ENCODE results near the gene MOCS3.

Gene MOCS3, protein sequence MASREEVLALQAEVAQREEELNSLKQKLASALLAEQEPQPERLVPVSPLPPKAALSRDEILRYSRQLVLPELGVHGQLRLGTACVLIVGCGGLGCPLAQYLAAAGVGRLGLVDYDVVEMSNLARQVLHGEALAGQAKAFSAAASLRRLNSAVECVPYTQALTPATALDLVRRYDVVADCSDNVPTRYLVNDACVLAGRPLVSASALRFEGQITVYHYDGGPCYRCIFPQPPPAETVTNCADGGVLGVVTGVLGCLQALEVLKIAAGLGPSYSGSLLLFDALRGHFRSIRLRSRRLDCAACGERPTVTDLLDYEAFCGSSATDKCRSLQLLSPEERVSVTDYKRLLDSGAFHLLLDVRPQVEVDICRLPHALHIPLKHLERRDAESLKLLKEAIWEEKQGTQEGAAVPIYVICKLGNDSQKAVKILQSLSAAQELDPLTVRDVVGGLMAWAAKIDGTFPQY

DNA sequence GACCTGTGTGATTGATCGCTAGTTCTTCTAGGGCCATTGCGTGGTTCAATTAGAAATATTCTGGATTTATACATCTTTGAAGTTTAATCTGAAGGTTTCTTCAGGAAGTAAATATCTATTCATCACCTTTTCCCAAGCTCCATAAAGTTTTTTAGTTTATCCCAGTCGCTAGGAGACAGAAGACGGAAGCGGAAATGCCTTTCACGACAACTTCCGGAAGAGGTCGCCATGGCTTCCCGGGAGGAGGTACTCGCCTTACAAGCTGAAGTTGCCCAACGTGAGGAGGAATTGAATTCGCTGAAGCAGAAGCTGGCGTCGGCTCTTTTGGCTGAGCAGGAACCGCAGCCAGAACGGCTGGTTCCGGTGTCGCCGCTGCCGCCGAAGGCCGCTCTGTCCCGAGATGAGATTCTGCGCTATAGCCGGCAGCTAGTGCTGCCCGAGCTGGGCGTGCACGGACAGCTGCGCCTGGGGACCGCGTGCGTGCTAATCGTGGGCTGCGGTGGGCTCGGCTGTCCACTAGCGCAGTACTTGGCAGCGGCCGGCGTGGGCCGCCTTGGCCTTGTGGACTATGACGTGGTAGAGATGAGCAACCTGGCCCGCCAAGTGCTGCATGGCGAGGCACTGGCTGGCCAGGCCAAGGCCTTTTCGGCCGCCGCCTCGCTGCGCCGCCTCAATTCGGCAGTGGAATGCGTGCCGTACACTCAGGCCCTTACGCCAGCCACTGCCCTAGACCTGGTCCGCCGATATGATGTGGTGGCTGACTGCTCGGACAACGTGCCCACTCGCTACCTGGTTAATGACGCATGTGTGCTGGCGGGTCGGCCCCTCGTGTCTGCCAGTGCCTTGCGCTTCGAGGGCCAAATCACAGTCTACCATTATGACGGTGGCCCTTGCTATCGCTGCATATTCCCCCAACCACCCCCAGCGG is at the start of gene MOCS3:
MOCS3 (plus strand) TSS at position 204 of the 928 bp plus-strand sequence; CDS start at position 229, 25 bp downstream.
- DNase-seq: peak; percentile 81

DNA sequence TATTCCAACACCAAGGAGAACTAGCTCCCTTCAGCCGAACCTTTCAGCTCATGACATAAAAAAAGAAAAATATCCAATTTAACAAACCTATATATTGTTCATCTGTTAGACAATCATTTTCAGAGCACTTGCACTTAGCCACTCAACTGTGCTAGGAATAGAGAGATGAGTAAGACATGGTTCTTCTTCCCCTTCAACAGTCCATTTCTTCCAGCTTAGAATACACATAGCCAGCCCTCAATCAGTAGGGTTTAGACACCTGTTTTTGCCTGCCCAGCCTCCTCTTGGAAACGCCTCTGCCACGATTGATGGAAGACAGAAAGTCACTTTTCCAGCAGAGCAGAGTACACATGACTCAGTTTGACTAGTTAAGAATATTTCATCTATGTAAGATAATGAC is 49.2 kb upstream of the MOCS3 start:
- DNase-seq: no peak

DNA sequence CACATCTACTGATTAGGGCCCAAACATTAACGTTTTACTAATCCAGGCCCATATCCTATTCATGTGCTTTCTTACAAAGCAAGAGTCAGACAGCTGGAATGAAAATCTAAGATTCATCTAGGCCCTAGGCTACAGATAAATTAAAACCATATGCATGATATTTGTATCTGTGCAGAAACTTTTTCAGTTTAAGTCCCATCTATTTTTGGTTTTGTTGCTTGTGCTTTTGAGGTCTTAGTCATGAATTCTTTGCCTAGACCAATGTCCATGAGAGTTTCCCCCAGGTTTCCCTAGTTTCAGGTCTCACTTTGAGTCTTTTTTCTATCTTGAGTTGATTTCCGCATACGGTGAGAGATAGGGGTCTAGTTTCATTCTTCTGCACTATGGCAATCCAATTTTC is 47.6 kb upstream of the MOCS3 start:
- DNase-seq: no peak

DNA sequence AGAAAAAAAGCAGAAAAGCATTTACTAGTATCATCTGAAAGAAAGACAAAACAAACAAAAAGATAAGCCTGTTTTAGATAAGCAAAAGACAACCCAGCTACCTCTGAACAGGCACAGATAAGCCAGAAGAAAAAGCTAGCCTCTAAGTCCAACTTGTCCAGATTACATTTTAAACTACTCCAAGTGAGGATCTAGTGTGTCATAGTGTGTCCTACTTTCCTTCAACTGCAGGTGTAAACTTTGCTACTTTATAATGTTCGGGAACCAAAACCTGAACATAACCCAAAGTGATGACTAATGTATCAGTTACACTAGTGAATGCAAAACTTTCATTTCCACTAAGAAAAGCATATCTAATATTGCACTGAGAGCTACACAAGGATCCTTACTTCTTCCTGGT is 46.9 kb upstream of the MOCS3 start:
- DNase-seq: no peak

DNA sequence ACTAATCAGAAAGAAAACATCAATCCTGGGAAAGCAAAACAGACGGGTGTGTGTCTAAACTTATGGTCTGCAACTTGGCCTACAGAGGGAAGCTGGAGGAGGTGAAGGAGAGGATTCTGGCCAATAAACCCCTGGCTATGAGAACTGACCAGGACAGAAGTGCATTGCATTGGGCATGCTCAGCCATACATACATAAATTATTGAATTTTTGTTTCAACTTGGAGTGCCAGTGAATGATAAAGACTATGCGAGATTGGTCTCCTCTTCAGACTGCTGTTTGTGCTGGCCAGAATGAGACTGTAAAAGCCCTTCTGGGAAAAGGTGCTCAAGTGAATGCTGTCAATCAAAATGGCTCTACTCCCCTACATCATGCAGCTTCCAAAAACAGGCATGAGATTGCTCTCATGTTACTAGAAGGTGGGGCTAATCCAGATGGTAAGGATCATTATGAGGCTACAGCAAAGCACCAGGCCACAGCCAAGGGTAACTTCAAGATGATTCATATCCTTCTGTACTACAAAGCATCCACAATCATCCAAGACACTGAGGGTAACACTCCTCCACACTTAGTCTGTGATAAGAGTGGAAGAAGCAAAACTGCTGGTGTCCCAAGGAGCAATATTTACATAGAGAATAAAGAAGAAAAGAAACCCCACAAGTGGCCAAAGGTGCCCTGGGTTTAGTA is 44.8 kb upstream of the MOCS3 start:
- DNase-seq: peak; percentile 28

DNA sequence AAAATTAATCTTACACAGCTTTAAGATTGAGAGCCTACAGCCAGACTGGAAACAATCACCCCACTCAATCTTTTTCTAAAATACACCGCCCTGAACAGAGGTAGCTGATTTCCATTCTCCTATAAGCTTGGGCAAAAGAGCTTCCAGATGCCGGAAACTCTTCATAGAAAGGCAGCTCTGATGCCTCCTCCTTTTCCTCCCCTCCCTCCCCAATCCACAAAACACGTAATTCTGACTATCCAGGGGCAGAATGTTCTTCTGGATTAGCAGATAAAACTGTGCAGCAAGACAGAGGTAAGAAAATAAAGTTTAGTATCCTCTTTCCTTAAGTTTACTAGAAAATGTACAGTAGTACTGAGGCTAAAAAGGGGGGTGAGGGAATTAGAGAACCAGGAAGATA is 43.2 kb upstream of the MOCS3 start:
- DNase-seq: no peak

DNA sequence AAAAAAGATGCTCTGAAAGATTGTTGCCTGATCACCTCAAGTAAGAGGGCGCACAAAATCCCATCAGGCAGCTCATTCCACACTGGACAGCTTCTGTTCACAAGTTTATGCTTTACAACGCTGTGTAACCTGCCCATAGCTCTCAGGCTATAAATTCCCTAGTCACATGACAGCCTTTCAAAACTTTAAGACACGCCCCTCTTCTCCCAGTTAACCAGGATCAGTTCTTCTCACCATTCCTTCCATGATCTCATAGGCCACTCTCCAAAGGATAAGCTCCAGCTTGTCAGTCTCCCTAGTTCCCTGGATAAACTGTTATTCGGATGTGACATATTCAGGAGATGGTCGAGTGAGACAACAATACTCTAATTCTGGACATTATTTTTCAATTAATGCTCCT is 42.4 kb upstream of the MOCS3 start:
- no peak for DNase-seq

DNA sequence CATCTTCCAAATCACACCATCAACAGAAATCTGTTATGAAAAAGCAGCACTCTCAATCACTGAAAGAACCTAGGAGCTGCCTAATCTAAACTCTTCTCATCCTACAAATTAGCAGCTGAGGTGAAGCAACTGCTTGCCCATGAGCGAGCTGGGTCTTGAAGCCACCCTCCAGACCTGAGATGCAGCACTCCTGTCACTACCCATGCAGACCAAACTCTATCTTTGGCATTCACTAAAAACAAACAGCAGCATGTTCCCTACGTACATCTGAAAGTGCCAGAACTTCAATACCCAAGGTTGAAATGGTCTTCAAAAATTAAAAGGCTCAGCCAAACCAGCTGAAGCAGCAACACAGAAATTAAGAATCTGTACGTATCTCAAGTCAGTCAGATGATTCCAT is 41.7 kb upstream of the MOCS3 start:
- DNase-seq: no peak

DNA sequence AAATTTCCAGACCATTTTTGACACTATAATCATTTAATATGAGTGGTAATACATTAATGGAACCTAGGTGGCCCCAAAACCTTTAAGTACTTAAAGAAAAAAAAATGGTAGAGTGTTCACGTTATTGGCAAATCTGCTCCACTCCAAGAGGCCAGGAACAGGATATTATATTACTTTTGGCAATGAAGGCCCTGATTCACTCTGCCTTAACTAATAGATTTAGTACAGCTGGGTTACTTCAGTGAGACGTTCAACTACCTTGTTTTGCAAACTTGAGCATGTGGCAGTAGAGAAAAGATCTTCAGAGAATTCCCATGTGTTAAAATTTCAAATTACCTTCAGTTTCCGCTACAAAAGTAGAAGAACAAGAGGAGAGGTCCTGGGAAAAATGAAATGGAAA is 40.2 kb upstream of the MOCS3 start:
- no peak for DNase-seq

DNA sequence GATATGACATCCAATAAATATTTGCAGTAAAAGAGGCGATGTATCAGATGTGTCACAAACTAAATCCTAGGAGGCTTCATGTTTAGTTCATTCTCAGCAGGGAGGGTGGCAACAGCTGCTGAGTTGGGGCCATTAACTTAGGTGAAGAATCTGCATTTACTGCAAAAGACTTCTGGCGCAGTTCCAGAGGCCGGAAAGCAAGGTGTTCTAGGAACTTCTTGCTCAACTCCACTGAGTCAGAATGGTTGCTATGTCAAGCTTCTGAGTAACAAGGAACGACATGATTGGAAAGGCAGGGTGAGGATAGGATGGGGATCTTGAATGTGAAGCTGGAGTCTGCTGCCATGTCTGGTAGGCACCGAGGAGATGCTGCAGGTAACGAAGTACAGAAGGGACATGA is 39.1 kb upstream of the MOCS3 start:
- peak; percentile 16 for DNase-seq

DNA sequence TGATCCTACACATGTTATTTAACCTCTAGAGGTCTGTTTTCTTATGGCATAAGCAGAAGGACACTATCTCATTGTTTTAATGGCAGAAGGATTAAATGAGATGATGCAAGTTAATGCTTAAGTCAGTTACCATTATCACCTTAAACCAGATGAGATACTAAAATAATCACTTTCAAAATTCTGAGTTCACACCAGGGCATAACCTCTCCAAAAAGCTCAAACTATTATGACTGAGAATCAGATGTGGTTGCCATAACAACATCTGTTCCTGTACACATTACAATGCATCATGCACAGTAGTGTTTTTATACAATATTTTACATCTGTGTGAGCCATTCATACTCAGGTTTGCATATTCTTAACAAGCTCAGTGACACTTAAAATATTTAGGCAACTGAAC is 37.6 kb upstream of the MOCS3 start:
- DNase-seq: no peak

DNA sequence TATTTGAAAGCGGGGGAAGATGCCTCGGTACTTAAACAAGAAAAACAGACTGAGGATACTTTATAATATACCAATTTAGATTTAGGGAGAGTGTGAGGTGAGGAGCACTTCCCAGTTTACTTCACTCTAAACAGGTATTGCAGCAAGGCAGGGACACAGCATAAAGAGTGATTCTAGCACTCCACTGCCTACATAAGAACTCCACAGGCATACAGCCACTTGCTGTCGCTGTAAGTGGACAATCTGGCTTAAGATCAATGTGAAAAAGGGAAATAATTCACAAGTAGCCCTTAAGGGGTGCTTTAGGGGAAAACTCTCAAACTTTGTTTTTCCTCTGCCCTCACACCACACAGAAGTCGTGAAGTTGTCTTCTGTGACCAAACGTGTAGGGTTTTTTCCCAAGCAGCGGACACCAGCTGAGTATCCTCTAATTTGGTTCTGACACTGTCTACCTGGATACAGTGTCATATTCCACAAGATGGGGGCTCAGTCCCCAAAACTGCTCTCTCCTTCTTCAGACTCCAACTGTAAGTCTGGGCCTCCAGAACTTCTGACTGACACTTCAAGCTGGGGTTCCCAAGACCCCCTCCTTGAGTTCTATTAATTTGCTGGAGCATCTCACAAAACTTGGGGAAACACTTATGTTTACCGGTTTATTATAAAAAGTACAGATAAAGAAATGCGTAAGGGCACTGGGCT is 36.7 kb upstream of the MOCS3 start:
- DNase-seq: no peak

DNA sequence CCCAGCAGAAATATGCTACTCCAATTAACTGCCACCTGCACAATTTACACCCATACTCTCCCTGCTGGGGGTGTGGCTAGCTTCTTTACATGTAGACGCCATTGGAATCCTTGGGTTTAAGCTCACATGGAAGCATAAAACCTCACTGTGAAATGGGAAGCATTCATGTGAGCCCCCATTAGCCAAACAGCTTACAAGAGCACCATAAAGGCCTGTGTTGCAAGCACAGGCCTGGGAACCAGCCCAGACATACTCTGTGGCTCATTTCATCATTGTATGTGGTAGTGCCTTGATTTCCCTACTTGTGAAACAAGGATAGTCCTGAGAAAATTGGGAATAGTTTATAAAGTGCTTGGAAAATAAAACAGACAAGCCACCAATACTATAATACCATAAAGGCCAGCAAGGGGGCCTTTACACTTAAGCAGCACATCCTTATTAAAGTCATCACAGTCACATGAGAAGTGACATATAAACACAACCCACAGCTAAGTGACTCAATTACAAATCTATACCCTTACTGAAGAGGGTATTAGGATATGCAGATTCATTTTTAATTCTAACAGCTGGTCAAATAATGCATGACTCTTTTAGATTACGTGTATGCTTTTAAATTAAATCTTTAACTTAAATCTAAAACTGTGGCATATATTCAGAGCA is 34.2 kb upstream of the MOCS3 start:
- DNase-seq: no peak

DNA sequence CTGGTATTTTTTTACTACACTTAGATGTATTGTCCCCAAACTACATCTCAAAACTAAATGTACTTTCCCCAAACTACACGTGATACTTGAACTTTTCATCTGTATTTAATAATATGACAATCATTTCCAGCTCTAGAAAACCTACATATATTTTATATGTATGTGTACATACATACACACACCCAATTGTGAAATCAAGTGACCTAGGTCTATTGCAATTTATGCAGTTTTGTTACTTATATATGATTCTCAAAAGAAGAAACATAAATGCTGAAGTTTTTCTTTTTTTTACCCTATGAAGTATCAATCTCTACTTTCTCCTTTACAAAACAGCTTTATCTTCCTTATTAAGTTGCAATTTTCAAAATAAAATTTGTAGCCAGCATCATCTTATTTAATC is 32.1 kb upstream of the MOCS3 start:
- no peak for DNase-seq

DNA sequence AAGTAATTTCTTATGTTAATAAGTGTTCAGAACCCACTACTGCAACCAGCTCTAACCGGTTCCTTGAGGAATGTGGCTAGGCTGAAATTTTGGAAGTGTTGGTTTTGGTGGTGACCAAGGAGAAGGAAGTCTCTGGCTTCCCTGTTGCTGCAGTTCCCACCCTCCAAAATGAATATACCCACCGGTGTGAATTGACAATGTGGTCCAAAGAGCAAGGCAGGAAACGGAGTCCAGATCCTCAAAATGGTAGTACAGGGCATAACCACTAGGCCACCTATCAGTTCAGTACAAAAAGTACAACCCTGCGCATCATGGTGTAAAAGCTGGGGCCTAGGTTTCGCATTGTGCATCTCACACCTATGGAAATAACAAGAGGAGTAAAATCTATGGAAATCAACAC is 30.1 kb upstream of the MOCS3 start:
- DNase-seq: no peak

DNA sequence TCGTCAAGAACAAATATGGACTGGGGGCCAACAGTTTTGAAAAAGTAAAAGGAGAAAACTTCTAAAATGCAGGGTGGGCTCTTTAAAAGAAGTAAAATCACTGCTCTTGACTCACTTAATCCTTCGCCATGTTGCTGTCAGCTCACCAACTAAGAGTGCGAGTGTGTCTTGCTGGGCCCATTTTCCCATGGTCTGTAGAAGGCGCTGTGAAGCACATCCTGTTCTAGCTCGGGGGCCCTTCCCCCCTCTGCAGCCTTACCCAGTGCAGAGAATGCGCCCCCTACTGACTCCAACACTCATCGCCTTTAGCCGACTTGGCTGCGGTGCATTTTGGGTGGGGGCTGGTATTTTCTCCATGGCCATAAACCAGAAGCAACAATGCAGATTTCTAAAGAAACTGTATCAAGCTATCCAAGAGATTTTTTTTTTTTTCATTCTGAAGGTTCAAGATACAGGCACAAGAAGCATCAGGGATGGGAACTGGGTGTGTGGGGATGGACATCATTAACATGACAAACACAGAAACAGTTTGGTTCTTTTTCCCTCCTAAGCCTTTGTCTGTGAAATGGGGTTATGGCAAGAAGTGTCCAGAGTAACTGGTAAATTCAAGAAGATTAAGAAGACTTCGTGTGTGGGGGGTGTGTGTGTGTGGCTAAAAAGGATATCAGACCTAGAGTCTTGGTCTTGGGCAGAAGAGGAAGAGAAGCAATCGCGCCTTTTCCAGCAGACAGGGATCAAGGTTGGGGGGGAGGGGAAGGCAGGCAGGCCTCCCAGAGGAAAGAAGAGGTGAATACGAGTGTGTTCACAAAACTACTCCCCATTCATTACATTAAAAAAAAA is 29.1 kb upstream of the MOCS3 start:
- peak; percentile 96 for DNase-seq

DNA sequence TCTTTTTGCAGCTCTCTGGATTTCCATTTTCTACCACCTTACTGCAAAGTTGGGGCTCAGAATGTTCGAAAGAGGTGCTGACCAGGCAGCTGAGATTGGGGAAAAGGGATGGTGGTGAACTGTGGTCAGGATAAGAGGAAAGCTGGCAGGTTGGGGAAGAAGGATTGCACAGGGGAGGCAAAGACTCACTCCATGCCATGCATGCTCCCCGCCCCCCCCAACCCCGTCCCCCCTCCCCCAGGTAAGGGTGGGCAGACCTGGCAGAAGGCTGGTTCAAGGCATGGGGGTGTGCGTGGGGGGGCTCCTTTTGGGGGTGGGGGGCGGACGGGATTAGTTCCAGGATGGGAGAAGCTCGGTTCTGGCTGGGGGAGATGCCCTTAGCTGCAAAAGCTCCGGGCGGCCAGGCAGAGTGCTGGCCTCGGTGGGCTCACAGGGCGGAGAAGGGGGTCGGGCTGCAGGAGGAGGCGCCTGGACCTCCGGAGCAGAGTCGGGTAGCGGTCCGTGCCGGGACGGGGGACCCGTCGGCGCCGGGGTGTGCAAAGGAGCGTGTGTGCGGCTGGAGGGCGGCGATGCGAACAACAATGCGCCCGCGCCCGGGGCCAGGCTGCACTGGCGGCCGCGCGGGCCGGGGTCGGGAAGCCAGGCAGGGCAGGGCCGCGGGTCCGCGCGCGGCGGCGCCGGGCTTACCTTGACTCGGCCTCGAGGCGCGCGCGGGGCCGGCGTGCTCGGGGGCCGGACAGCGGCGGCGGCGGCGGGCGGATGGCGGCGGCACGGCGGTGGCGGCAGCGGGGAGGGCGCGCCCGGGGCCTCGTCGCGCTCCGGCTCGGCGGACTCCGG is 28.3 kb upstream of the MOCS3 start:
- peak; percentile 39 for DNase-seq

DNA sequence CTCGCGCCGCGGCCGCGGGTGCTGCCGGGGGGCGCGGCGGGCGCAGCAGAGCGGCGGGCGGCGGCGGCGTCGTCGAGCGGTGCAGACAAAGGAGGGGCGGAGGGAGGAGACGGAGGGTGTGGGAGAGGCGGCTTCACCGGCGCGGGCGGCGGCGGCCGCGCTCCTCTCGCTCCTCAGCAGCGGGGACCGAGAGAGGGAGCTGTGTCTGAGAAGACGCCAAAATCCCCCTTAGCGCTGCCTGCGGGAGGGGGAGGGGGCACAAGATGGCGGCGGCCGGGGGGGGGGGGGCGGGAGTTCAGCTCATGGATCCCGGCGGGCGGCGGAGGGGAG is 27.7 kb upstream of the MOCS3 start:
- no peak for DNase-seq

DNA sequence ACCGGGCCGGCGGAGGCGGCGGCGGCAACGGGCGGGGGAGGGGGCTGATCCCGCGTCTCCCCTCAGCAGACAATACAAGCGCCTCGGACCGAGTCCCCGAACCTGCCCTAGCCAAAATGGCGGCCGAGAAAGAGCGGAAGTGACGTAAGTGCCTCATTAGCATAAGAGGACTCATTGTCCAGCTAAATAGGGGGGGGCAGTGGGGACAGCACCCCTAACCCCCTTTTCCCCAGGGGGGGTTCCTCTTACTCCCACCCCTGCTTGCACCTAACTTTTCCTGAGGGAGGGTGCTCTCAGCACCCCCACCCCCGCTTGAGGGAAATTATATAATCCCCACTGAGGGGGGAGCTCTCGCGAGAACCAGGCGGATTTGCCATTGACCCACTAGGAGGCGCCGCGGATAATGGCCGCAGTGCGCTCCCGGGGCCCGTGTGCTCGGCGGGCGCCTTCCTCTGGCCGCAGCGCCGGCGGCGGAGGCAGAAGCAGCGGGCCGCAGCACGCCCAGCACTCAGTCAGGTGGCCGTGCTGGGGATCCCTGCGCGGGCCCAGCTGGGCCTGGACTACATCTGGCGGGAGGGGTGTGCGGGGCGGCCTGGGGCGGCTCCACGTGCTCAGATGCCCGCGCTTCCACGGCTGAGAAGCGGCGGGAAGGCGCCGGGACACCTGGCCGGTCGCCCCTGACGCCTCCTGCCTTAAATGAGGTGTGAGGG is 27.2 kb upstream of the MOCS3 start, which contains the start of gene ADNP:
ADNP (minus strand) TSS at position 132 of the 710 bp plus-strand sequence. CDS start 27,441 bp downstream, outside the sequence.
- DNase-seq: peak; percentile 88

Measured in stimulated activated CD4-positive, alpha-beta T cell treated with anti-CD3 and anti-CD28 coated beads, Interleukin-15, amount 100 ng/mL, for 24 hours (primary cell).